Fibroblast of lung (primary cell): ENCODE results near the gene ABCA5. TPM values are rescaled to one million over a fixed set of nuclear protein-coding genes. Genes with fewer than 3 reads are reported as not detected.
A peak's percentile ranks its signal among the peaks of the same experiment; 100 is the strongest.

Experiments
- DNase-seq, 2 donors: peaks; one replicate each; pipeline versions ENCODE4 v3.0.0 to v3.0.0-alpha.2; 2010; ENCODE audit warnings: low read depth in 2 of 2
- H2AFZ ChIP-seq: 2 replicates; pipeline ENCODE4 v1.5.1; 2012; ENCODE audit warnings: low read length, control low read depth, inconsistent platforms
- H3K27ac ChIP-seq: 2 replicates; pipeline ENCODE4 v1.5.1; 2011; ENCODE audit warnings: low read length, control low read depth; ENCODE audit not compliant: insufficient read depth
- H3K27me3 ChIP-seq: 2 replicates; pipeline ENCODE4 v1.5.1; 2011; ENCODE audit warnings: mild to moderate bottlenecking, low read length; ENCODE audit not compliant: control insufficient read depth, insufficient read depth
- H3K36me3 ChIP-seq: 2 replicates; pipeline ENCODE4 v1.5.1; 2011; ENCODE audit warnings: low read length; ENCODE audit not compliant: control insufficient read depth, insufficient read depth
- H3K4me1 ChIP-seq: 2 replicates; pipeline ENCODE4 v1.5.1; 2011; ENCODE audit warnings: low read length; ENCODE audit not compliant: control insufficient read depth, insufficient read depth; ENCODE audit errors: extremely low read depth
- H3K4me2 ChIP-seq: 2 replicates; pipeline ENCODE4 v1.5.1; 2011; ENCODE audit warnings: low read length, control low read depth; ENCODE audit not compliant: insufficient read depth; ENCODE audit errors: extremely low read depth
- H3K4me3 ChIP-seq, 4 experiments: fragments of 200-600 bp in 1 of 4; sonication (generic) in 1 of 4; replicated peaks in 1 of 4; 2 replicates each; pipeline ENCODE4 v1.5.1; 2011 to 2016; ENCODE audit warnings: low read length in 4 of 4, low read depth in 3 of 4, mild to moderate bottlenecking in 3 of 4, control low read depth in 2 of 4, inconsistent platforms in 1 of 4, mixed read lengths in 1 of 4; ENCODE audit not compliant: insufficient read depth in 1 of 4; ENCODE audit errors: control extremely low read depth in 1 of 4
- H3K79me2 ChIP-seq: 2 replicates; pipeline ENCODE4 v1.5.1; 2012; ENCODE audit warnings: mild to moderate bottlenecking, low read length, inconsistent platforms; ENCODE audit not compliant: control insufficient read depth, insufficient read depth
- H3K9ac ChIP-seq: 2 replicates; pipeline ENCODE4 v1.5.1; 2011; ENCODE audit warnings: mild to moderate bottlenecking, low read length, control low read depth; ENCODE audit not compliant: insufficient read depth
- H3K9me3 ChIP-seq: 2 replicates; pipeline ENCODE4 v1.5.1; 2012; ENCODE audit warnings: low read depth, low read length; ENCODE audit not compliant: control insufficient read depth, insufficient read depth
- H4K20me1 ChIP-seq: 2 replicates; pipeline ENCODE4 v1.5.1; 2011; ENCODE audit warnings: low read length; ENCODE audit not compliant: control insufficient read depth, insufficient read depth; ENCODE audit errors: extremely low read depth
- CTCF ChIP-seq, 2 donors: IDR thresholded peaks in 1 of 2; conservative IDR thresholded peaks in 1 of 2; 1 replicate in 1 of 2; 2 replicates in 1 of 2; pipeline ENCODE4 v1.5.1; 2011 to 2012; ENCODE audit warnings: low read length in 2 of 2, control low read depth in 1 of 2, inconsistent platforms in 1 of 2, low read depth in 1 of 2, mild to moderate bottlenecking in 1 of 2
- EZH2 ChIP-seq: IDR thresholded peaks from 2 replicates; pipeline ENCODE4 v1.5.1; 2012; ENCODE audit warnings: low read length, control low read depth, mild to moderate bottlenecking; ENCODE audit errors: missing control alignments
- polyA plus RNA-seq, 2 donors: library from polyadenylated mRNA; depleted of rRNA in 1 of 2; stranded (reverse) in 1 of 2; unstranded in 1 of 2; fragments of >200 nt; gene quantifications; 2 replicates each; pipeline ENCODE4 v1.2.1, GENCODE V29; 2011 to 2012; ENCODE audit warnings: missing spikeins in 1 of 2
- total RNA-seq: library from RNA; depleted of rRNA; stranded (reverse); fragments of >200 nt; gene quantifications from 2 replicates; pipeline ENCODE4 v1.2.1, GENCODE V29; 2014

Gene ABCA5
- total and polyA plus RNA-seq, 2 donors (not counting 1 experiment from before 2014, with no cell fraction given): 13.1 to 17.5 TPM

DNA sequence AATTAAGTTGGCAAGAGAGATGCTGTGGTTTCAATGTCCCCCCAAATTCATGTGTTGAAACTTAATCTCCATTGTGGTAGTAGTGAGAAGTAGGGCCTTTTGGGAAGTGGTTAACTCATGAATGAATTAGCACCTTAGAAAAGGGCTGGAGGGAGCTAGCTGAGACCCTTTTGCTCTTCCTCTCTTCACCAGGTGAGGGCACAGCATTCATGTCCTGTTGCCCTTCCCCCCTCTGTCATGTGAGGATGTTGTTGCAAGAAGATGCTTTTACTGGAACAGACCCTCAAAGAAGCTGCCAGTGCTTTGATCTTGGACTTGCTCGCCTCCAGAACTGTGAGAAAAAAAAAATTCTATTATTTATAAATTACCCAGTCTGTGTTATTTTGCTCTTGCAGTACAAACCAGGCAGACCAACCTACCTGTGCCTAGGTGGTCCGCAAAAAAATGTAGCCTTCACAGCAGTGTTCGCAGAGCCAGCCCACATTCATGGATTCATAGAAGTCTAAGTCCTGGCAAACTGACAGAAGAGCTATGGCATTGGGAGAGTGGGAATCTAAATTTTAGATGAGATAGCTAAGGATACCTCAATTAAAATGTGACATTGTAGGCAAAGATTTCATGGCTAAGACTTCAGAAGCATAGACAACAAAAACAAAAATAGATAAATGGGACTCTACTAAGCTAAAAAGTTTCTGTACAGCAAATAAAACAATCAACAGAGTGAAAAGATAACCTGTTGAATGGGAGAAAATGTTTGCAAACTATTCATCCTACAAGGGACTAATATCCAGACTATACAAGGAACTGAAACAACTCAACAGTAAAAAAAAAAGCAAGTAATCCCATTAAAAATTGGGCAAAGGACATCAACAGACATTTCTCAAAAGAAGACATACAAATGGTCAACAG, 32.0 kb upstream of the ABCA5 start:
- no peak overlapping the region for H2AFZ ChIP-seq
- H3K9ac ChIP-seq: no peak overlapping the region
- H3K79me2 ChIP-seq: no peaks in the 10 kb centered on the region
- no peak for DNase-seq
- no peaks in the 10 kb centered on the region for H4K20me1 ChIP-seq
- H3K4me2 ChIP-seq: no peak overlapping the region
- no peaks in the 10 kb centered on the region for H3K36me3 ChIP-seq
- no peak overlapping the region for H3K27ac ChIP-seq
- H3K4me1 ChIP-seq: no peaks in the 10 kb centered on the region
- H3K27me3 ChIP-seq: no peaks in the 10 kb centered on the region
- TF ChIP-seq EZH2 (no peak), CTCF (conservative IDR thresholded peaks at IDR 0.05 in 1 of 2, IDR thresholded peaks at IDR 0.05 in 1 of 2; ENCODE audit: low read depth in 1 of 2, low read length in 2 of 2) (no peak)
- no peak overlapping the region for H3K4me3 ChIP-seq
- no peaks in the 10 kb centered on the region for H3K9me3 ChIP-seq

- Histone ChIP-seq H3K27me3 (no peaks in the 10 kb centered on the region), H3K4me1 (no peaks in the 10 kb centered on the region), H3K27ac (no peak overlapping the region), H4K20me1 (no peaks in the 10 kb centered on the region), H3K9me3 (no peaks in the 10 kb centered on the region), H2AFZ (no peak overlapping the region), H3K36me3 (no peaks in the 10 kb centered on the region), H3K9ac (no peak overlapping the region), H3K4me2 (no peak overlapping the region), H3K79me2 (no peaks in the 10 kb centered on the region), H3K4me3 (no peak overlapping the region)
- no peak for TF ChIP-seq CTCF (conservative IDR thresholded peaks at IDR 0.05 in 1 of 2, IDR thresholded peaks at IDR 0.05 in 1 of 2; ENCODE audit: low read depth in 1 of 2, low read length in 2 of 2)
- no peak for TF ChIP-seq EZH2
- DNase-seq: peak in 1 of 2 donors; percentile 4
Observed at GRCh38 chr17:69357701-69358100, 30.8 kb upstream of the ABCA5 start.

GRCh38 chr17:69356625-69357024, 29.7 kb upstream of the ABCA5 start:
- Histone ChIP-seq H4K20me1 (no peaks in the 10 kb centered on the region), H3K27me3 (no peaks in the 10 kb centered on the region), H2AFZ (no peak overlapping the region), H3K27ac (no peak overlapping the region), H3K4me3 (no peak overlapping the region), H3K79me2 (no peaks in the 10 kb centered on the region), H3K4me1 (no peaks in the 10 kb centered on the region), H3K9me3 (no peaks in the 10 kb centered on the region), H3K36me3 (no peaks in the 10 kb centered on the region), H3K9ac (no peak overlapping the region), H3K4me2 (no peak overlapping the region)
- DNase-seq: no peak
- no peak for TF ChIP-seq CTCF (conservative IDR thresholded peaks at IDR 0.05 in 1 of 2, IDR thresholded peaks at IDR 0.05 in 1 of 2; ENCODE audit: low read depth in 1 of 2, low read length in 2 of 2)
- TF ChIP-seq EZH2: no peak
